ENCODE results near the gene SLC1A3. TPM values are rescaled to one million over a fixed set of nuclear protein-coding genes. Genes with fewer than 3 reads are reported as not detected.
"Not testable (repeated sequence)": the region's sequence is repeated elsewhere in the genome, so short reads cannot be mapped to it uniquely, and the experiment has no call there.

Gene SLC1A3
- total RNA-seq (2014; rRNA removed; shearing (Covaris generic)), result 5.0 and 8.5 TPM in 2 replicates
- 8.1 and 14.6 TPM in 2 replicates for polyA plus RNA-seq (2014; cell fraction: nucleus; rRNA removed)

DNA sequence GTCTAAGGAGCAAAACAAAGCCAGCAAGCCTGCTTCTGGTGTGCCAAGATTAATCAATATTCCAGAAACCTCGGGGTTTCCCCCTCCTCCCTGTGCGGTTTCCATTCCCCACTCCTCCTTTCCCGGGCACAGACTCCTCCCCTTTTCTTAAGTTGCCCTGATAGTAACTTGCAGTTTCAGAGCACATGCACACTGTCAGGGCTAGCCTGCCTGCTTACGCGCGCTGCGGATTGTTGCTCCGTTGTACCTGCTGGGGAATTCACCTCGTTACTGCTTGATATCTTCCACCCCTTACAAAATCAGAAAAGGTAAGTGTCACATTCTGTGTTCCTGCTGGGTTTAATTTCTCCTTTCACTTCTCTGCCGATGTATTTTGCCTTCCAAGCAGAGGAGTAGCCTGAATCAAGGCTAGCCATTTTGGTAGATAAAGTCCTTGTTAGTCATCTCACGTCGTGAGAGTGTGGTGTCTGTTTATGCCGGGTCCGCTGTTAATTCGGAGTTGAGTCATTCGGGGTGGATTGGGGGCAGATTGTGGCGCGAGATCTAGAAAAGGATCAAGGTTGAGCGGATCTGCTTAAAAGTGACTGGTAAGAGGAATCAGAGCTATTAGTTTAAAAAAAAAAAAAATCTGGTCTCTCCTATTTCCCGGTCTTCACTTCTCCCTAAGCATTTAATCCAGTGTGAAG lies at the start of gene SLC1A3:
Gene SLC1A3, plus strand, starts transcription at position 179 of the 686 bp plus-strand sequence. CDS start 1,818 bp downstream, outside the sequence.
- peak; percentile 53 for DNase-seq (ENCODE audit: extremely low read depth, low read depth)

- DNase-seq (ENCODE audit: extremely low read depth, low read depth), result no peak
Observed at GRCh38 chr5:36558641-36559040, 47.8 kb upstream of the SLC1A3 start.

DNA sequence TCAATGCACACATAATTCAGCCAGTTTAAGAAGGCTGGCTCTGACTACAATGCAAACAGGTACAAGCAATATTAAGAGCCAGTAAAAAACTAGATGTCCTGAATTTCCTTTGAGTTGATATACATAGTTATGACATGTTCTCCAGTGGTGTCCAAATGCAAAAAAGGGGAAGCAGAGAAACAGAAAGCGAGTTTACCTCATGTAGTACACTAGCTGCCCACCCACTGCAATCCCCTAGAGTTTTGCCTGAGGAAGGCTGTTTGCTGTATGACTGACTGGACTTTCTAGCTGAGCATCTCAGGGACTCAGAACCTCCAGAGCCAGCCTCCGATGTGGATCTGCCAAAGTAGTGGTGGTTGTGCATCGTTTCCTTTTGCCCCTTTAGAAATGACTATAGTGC lies 44.8 kb upstream of the SLC1A3 start:
- no peak for DNase-seq (ENCODE audit: extremely low read depth, low read depth)

DNA sequence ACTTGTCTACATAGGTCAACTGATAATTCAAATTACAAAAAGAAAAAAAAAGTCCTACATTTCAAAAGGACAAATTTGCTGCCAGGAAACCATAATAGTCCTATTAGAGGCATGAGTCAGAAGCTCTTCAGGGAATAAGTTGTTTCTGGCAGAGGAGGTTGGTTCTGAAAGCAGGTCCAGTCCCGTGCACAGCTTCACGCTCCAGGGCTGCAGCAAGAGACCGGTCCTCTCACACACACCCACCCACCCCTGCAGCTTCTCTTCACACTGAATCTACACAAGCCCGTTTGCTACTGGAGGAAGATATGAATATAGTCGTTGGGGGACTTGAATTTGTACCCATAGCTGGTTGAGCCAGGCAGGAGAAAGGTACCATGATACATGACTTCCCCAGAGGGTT lies 36.9 kb upstream of the SLC1A3 start:
- DNase-seq (ENCODE audit: extremely low read depth, low read depth), result no peak

DNA sequence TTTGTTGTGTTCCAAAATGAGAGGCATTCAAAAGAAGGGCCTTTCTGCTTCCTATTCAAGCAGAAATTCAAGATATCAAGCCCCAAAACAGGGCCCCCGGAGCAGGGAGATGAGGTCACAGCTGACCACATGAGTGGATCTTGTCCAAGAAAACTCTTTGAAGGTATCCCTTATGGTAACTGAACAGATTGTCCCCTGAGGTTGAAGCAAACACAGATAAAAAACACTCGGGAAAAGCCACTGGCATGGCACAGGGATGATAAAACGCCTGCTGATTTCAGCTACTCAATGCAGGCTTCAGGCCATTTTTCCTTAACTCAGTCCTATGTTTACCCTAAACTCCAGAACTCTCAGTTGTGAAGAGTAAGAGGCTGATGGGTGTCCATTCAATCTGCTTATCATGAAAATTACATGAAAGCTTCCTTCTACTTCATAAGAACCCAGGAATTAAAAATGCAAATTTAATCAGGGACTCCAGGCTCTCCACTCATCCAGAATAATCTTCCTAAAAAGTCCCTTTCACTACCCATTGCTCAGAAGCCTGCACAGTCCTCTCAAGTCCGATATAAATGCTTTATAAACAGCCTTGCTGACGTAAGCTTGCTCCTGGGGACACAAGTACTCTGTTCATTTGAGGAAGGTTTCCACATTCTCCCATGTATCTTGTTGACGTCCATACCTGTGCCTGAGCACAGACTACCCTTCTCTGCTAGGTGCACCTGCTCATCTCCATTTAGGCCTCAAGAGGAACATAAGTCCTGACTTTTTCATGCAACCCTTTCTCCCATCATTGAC lies 35.9 kb upstream of the SLC1A3 start:
- no peak for DNase-seq (ENCODE audit: extremely low read depth, low read depth)

DNA sequence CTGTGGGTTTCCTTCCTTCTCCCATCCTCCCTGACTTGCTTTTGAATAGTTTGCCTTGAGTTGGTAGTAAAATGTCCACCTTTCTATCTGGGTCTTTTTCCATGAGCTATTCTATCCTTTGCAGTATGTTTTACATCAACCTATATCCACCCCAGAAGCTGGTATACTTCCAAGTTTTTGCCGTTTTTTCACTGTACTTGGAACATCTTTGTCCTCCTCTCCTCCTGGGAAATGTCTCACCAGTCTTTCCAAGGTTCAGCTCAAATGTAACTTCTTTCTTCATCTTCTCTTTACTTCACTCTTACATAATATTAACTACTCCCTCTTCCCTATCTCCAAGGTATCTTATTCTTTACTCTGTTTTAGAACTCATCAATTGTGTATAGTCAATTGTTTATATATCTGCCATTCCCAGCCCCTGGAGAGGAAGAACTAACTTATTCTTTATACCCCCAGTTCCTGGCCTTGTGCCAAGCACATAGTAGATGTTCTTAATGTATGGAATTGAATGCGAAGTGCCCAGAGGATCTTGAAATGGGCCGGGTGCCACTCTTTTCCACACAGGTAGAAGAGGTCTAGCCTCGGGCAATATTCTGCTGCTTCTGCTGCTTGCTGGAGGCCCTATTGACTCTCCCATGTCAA lies 34.9 kb upstream of the SLC1A3 start:
- DNase-seq (ENCODE audit: extremely low read depth, low read depth), result no peak

GRCh38 chr5:36573438-36573837 lies 33.0 kb upstream of the SLC1A3 start:
- DNase-seq (ENCODE audit: extremely low read depth, low read depth), result no peak

DNA sequence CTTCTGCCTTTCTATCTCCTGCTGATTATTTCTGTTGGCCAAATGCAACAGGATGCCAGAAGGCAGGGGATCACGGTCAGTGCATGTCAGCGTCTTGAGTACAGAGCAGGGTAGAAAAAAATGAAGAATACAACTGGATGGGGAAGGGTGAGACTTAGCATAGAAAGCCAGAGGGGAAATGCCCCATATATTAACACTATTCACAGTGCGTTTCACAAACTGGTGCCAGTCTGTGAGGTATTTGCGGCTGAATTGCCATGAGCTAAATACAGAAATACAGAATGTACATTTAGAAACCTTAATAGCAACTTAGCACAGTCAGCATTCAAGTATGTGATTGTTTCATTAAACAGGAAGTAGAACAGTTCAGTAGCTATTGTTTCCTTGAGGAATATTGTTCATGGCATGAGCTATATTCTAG lies 31.0 kb upstream of the SLC1A3 start:
- no peak for DNase-seq (ENCODE audit: extremely low read depth, low read depth)

DNA sequence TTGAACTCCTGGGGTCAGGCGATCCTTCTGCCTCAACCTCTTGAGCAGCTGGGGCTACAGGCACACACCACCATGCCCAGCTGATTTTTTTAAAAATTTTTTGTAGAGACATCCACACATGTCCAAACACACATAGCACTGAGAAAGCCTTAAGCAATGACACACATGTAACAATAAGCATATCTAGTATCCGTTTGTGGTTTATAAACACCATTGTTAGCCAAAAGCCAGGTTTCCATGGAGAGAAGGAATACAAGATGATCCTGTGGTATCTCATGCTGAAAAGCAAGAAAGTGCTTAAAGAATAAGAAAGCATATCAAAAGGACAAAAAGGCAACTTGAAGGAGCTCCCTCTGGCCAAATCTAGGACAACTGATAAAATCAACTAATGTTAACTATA lies 29.7 kb upstream of the SLC1A3 start:
- no peak for DNase-seq (ENCODE audit: extremely low read depth, low read depth)

DNA sequence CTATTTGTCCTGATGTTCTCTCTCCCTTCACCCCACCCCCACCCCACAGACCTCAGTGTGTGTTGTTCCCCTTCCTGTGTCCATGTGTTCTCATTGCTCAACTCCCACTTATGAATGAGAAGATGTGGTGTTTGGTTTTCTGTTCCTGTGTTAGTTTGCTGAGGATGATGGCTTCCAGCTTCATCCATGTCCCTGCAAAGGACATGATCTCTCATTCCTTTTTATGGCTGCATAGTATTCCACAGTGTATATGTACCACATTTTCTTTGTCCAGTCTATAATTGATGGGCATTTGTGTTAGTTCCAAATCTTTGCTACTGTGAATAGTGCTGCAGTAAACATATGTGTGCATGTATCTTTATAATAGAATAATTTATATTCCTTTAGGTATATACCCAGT lies 26.5 kb upstream of the SLC1A3 start:
- not testable (repeated sequence) for DNase-seq (ENCODE audit: extremely low read depth, low read depth)

DNA sequence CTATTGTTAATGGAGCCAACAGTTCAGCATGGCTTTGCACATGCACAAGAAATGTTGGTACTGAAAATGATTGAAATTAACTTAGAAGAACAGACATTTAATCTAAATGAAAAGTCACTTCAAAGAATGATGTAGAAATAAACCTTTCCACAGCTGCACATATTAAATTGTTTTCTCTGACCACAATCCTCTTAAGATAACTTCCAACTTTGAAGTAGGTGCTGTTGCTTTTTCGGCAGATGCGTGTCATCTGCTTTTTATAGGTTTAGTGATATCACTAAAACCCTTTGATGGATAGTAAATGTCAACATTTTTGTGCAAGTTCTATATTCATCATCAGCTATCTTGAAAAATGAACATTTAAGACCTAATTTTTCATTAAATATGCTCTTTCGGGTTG lies 25.3 kb upstream of the SLC1A3 start:
- DNase-seq (ENCODE audit: extremely low read depth, low read depth), result no peak

- DNase-seq (ENCODE audit: extremely low read depth, low read depth), result no peak
Observed at GRCh38 chr5:36584009-36584875, 22.2 kb upstream of the SLC1A3 start.

DNA sequence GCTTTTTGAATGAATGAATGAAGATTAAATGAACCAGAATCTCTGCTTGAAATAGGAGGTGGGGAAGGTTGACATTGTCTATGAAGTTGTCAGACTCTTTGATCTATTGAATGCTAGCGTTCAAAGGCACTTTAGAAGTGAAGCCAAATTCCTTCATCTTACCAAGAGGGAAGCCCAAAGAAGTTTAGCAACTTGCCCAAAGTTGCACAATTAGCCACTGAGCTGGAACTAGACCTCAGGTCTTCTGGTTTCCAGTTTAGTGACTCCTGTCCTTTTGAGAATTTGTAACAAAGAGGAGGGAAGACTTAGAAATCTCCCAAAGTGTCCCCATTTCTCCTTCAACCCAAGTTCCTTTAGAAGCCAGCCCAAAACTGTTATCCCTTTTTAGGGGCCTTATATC lies 20.7 kb upstream of the SLC1A3 start:
- DNase-seq (ENCODE audit: extremely low read depth, low read depth), result no peak

DNA sequence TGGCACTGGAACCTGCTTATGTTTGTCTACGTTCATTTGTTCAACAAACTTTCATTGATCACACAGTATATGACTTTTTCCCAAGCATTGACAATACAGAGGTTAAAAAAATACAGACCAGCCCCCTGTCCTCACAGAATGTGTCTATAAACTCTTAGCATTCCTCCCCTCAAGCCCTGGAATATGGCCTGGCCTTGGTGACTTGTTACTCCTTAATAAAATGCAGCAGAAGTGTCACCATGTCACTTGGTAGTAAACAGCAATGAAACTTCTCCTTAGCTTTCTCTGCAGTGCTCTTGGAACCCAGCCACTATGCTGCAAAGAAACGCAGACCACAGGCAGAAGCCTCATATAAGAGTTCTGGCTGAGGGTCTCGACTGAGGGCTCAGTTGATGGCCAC lies 19.1 kb upstream of the SLC1A3 start:
- no peak for DNase-seq (ENCODE audit: extremely low read depth, low read depth)

- DNase-seq (ENCODE audit: extremely low read depth, low read depth), result not testable (repeated sequence)
Observed at GRCh38 chr5:36589735-36590134, 16.7 kb upstream of the SLC1A3 start.

GRCh38 chr5:36590513-36591286 lies 15.7 kb upstream of the SLC1A3 start:
- no peak for DNase-seq (ENCODE audit: extremely low read depth, low read depth)

DNA sequence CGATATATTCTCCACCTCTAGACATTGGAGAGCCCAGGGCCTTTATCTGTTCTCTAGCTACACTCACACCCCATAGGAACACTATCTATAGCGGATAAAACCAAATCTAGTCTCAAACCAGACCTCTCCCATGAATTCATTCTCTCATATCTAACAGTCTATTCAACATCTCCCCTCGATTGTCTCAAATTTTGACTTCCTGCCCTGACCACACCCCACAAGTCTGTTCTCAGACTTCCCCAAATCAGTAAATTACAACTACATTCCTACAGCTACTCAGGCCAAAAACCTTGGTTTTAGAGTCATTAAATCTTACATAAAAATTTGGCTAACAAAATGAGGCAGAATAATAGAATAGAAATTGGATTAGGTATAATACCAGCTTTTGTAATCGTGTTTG lies 12.5 kb upstream of the SLC1A3 start:
- DNase-seq (ENCODE audit: extremely low read depth, low read depth), result no peak

DNA sequence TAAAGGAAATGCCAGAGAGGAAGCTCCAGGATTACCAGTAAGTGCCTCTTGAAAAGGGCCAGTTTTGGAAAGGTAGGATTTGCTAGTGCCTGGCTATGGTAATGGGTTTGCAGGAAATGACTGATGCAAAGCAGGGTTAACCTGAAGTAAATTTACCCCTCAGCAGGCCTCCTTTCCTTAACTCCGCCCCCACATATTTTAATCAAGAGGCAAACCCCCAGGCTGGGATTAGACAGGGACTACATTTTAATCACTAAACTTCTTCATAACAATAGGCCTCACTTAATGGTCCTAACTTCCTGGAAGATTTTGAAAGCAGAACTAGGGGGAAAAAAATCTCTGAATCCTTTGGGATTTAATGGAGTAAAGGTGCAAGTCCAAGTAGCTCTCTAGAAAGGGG lies 10.2 kb upstream of the SLC1A3 start:
- no peak for DNase-seq (ENCODE audit: extremely low read depth, low read depth)

- DNase-seq (ENCODE audit: extremely low read depth, low read depth), result no peak
Observed at GRCh38 chr5:36596756-36597155, 9.7 kb upstream of the SLC1A3 start.

GRCh38 chr5:36598045-36598444 lies 8.4 kb upstream of the SLC1A3 start:
- no peak for DNase-seq (ENCODE audit: extremely low read depth, low read depth)
